HG03060 (cell line): ENCODE data around the gene FTCD.
"Not testable (repeated sequence)": the region's sequence is repeated elsewhere in the genome, so short reads cannot be mapped to it uniquely, and the experiment has no call there.

Experiments used
- ATAC-seq: cut with Tn5 transposase; IDR thresholded peaks from one replicate; pipeline ENCODE4 v1.9.1; 2021; ENCODE audit warnings: low read depth, moderate number of reproducible peaks; ENCODE audit not compliant: unreplicated experiment

The FTCD gene

GRCh38 chr21:46141767-46142581 is 13.4 kb downstream of the FTCD start:
- ATAC-seq = no peak

DNA sequence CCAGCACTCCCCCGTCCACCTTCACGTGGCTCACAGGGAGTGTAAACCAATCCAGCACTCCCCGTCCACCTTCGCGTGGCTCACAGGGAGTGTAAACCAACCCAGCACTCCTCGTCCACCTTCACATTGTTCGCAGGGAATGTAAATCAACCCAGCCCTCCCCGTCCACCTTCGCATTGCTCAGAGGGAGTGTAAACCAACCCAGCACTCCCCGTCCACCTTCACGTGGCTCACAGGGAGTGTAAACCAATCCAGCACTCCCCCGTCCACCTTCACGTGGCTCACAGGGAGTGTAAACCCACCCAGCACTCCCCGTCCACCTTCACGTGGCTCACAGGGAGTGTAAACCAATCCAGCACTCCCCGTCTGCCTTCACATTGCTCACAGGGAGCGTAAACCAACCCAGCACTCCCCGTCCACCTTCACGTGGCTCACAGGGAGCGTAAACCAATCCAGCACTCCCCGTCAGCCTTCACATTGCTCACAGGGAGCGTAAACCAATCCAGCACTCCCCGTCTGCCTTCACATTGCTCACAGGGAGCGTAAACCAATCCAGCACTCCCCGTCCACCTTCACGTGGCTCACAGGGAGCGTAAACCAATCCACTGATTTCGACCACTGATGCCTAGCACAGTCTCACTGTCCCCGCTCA is 14.9 kb downstream of the FTCD start:
- not testable (repeated sequence) for ATAC-seq

- no peak for ATAC-seq
Measured at GRCh38 chr21:46139686-46140085, 15.7 kb downstream of the FTCD start.

DNA sequence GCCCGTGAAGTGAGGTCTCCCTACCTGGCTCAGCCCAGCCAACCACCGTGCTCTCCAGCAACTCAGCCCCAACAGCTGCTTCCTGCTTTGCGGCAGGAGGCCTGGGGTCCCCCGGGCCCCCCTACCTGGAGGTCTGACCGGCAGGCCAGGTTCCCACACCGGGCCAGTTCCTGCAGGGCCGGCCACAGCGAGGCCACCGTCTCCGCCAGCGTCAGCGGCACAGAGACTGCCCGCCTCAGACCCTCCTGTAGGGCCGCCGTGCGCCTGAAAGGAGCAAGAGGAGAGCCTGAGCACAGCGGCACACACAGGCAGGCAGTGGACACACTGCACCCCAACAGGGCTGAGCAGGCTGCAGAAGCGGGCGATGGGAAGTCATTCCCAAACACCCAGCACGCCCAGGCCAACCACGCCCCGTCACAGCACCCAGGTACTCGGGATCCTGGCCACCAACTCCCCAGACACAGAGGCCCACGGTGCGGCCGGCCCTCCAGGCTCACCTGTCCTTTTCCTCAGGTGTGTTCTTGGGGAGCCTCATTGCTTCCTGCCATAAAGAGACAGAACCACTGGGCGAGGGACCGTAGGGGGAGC is 16.9 kb downstream of the FTCD start:
- no peak for ATAC-seq

- ATAC-seq = no peak
Measured at GRCh38 chr21:46137908-46138307, 17.5 kb downstream of the FTCD start.

- no peak for ATAC-seq
Measured at GRCh38 chr21:46136739-46137349, 18.5 kb downstream of the FTCD start.

GRCh38 chr21:46135782-46136395 is 19.5 kb downstream of the FTCD start:
- ATAC-seq = no peak

GRCh38 chr21:46131838-46132651 is 23.3 kb downstream of the FTCD start:
- ATAC-seq = no peak

- no peak for ATAC-seq
Measured at GRCh38 chr21:46131588-46131837, 23.9 kb downstream of the FTCD start.

DNA sequence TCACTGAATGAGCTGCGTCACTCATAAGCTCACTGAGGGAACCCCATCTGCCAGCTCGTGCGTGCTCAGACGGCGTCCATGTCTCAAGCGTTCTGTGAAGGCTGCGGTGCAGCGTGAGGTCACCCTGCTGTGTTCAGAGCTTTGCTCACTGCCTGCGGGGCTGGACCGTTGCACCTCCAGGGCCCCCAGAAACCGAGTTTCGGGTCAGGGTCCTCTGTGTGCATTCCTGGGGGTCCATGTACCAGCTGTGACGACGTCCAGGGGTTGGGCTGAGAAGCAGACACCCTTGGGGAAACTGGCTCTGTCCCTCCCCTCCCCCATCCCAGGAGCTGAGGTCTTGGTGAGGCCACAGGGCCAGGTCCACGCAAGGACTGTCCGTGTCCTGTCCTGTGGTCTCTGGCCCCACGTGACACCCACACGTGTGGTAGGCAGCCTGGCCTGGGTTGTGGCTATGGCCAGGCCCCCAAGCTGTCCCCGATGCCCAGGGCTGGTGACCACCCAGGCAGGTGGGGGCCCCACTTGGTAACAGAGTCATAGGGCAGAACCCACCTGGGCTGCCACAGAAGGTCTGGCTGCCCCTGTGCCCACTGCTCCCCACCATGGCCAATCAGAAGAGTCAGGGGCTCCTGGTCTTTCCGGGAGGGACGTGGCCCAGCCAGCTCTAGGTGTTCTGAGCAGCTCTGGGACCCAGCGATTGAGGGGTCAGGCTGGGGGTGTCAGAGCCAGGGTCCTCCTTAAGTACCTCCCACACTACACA is 24.4 kb downstream of the FTCD start:
- no peak for ATAC-seq

DNA sequence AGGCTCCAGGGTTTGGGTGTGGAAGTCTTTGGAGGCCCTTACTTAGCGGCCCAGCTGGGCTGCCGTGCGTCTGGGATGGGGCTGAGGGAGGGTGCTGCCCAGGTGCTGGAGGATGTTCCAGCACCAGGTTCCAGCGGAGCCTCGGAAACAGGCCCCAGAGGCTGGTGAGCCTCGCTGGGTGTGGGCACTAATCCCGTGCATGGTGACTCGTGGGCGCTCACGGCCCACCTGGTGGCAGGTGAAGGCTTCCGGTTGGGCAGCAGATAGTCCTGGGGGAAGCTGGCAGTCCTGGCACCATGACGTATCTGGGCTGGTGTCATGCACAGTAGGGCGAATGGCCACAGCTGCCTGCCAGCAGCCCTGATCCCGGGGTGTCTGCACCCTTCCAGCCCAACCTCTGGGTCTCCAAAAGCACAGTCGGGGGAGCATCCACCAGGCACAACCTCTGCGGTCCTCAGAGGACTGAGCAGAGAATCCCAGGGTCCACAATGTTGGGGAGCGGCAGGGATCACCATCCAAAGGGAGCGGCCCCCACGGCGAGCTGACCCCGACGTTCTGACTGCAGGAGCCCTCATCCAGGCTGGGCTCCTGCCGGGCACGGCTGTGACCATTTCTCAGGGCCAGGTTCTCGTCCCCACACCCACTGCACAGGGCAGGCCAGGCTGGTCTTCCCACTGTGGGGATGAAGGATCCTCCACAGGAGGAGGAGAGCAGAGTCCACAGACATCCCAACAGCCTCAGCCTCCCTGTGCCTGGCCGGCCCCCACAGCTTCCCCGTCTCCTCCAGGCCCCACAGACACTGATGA is 25.3 kb downstream of the FTCD start:
- ATAC-seq = no peak

DNA sequence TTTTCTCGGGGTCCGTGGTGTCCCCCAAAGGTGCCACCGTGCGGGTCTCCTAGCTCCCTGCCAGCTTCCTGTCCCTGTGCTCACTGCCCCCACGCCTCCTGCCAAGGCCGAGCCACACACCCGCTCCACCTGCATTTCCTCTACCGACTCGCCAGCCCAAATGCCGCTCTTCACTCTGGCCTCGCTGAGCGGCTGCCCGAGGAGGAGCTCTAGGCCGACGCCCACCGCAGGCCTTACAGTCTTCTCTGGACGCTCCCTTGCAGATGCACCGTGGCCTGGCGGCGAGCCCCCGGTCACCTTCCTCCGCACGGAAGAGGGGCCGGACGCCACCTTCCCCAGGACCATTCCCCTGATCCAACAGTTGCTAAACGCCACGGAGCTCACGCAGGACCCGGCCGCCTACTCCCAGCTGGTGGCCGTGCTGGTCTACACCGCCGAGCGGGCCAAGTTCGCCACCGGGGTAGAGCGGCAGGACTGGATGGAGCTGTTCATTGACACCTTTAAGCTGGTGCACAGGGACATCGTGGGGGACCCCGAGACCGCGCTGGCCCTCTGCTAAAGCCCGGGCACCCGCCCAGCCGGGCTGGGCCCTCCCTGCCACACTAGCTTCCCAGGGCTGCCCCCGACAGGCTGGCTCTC is 26.3 kb downstream of the FTCD start:
- no peak for ATAC-seq

DNA sequence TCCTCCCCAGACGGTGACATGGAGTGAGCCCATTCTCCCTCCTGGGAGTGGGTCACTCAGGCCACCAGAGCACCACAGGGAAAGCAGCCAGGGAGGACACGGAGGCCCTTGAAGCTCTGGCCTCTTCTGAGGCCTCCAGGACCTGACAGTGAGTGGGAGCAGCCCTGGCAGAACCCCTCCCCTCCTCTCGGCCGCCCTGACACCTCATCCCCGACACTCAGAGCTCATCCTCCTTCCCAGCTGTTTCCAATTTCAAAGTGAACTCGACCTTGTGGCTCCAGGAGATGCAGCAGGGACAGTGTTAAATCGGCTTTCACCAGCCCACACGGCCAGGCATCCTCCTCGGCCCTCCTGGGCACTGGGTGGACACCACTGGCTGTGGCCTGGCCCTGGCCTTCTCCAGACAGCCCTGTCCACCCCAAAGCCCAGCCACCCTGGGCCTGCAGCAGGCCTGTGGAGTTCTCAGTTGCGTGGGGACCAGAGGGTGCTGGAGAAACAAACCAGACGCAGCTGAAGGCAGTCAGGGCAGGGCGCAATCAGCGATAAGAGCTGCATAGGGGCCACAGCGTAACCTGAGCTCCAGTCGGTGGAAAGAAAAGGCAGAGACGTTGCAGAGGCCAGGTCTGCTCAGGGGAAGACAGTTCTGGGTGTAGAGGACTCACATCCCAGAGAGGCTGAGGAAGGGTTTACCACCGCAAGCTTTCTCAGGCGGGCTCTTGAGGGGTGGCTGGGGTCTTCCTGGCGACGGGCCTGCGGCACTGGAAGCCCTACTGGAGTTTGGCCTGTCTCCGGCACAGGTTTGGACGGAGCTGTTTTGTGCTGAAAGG is 27.1 kb downstream of the FTCD start:
- ATAC-seq = no peak

DNA sequence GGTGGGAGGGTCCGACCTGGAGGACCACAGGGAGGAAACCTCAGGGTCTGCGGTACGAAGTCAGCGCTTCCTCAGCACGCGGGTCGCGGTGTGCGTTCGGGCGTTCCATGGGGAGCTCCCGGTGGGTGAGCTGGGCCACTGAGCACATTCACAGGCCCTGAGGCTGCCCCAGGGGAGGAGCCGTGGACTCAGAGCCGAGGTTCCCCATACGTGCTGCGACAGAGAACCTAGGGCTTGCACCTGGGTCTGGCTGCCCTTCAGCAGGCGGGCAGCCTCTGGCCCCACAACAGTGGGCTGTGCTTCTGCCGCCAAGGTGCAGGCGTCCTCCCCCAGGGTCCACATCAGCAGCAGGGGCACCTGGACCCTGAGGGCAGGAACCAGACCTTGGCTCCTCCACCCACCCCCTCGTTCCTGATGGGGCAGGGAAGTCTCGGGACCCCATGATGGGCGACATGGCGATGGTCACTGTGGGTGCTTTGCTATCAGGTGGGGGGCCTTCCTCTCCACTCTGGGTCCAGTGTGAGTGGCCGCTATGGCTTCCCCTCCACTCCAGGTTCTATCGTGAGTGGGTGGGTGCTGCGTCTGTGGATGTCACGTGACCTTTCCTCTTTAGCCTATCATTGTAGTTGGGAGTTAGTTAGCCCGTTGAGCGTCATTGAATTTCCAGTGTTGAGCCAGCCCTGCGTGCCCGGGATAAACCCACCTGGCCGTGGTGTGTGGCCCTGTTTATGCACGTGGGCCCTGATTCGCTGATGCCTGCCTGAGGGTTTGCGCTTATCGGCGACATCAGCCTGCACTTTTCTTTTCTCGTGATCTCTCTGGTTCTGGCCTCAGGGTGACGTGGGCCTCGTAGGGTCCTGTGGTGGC is 27.9 kb downstream of the FTCD start:
- no peak for ATAC-seq

DNA sequence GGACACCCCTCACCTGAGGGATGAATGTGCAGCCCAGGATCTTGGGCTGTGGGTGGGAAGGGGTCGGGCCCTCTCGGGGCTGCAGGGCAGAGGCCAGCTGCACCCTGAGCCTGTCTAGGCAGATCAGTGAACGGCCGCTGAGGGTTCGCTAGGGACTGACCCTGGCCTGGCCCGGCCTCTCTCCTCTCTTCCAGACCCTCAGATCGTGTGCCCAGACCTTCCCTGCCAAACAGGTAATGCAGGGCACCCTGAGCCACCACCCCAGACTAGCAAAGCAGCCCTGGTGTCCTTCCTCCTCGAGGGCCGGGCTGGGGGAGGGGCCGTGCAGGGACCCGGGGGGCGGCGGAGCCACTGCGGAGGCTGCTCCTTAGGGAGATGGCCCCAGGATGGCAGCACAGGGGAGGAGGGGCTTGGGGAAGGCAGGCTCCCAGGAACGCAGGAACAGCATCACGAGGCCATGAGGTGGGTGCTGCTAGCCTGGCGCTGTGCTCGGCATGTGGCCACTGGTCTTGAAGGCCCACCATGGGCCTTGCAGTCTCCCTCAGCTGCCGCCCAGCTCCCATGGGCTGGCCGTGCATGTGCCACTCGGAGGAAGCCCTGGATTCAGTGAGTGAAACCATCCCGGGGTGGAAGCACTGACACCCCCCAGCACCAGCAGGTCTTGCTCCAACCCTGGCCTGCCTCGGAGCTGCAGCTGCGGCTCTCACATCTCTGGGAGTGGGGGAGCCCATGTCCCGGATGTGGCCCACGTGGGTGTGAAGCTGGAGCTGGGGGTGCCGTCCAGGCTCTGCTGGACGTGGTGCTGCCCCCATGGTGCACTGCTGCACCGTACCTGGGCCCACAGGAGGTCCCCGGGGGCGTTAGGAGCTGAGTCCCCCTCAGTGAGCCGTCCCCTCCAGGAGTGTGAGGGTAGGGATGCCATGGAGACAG is 28.8 kb downstream of the FTCD start:
- no peak for ATAC-seq
